Panc1 (cell line): ENCODE results near the gene UIMC1.

Experiments used
- POLR2AphosphoS5 ChIP-seq: IDR thresholded peaks from 2 replicates; pipeline ENCODE4 v1.6.1; 2012; ENCODE audit warnings: mild to moderate bottlenecking, low read depth, low read length, moderate library complexity
- SIN3A ChIP-seq: IDR thresholded peaks from 2 replicates; pipeline ENCODE4 v1.6.1; 2012; ENCODE audit warnings: low read depth, mild to moderate bottlenecking, low read length, moderate library complexity, borderline replicate concordance; ENCODE audit not compliant: insufficient read depth
- TF ChIP-seq, protein P1 (sequence below): fragments of 450-650 bp; IDR thresholded peaks from 2 replicates; pipeline ENCODE4 v1.5.1; 2017; ENCODE audit warnings: mild to moderate bottlenecking
- TF ChIP-seq, protein P2 (sequence below), 2 experiments: IDR thresholded peaks; 2 replicates each; pipeline ENCODE4 v1.6.1; 2011 to 2012; ENCODE audit warnings: low read depth in 2 of 2, control low read depth in 1 of 2, low read length in 1 of 2, mild to moderate bottlenecking in 1 of 2, moderate library complexity in 1 of 2; ENCODE audit not compliant: insufficient read depth in 1 of 2

DNA sequence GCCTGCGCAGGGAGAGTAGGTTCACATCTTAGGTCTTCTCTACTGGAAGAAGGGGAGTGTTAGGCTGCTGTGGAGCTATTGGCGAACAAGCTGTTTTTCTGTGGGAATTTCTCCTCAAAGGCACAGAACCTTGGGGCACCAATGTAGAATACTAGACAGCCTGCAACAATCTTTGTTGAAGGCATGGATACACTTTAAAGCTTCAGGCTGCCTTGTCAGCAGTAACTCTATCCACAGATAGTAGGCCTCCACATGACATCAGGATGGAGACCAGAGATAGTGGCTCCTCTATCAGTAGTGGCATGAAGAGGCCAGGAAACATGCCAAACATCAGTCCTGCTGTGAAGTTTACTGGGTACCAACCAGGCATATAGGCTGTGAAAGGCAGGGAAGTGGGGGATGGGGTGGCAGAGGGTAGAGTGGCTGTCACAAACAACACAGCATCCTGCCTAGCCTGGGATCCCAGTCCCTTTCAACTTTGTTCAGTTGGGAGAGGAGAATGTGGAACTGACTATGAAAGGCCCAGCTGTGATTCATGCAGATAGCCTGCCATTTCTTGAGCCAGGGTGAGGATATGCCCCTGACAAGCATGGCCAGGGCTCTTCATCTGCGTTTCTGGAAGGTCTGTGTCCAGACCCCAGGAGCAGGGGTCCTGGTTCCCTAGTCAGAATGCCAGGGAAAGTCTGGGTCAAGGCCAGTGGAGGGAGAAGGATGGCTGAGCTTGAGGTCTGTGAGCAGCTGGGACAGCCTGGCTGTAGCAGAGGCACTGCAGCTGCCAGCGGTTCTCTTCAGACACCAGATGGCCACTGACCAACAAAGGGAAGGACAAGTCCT, 106.4 kb downstream of the UIMC1 start:
- TF ChIP-seq, protein P1, sequence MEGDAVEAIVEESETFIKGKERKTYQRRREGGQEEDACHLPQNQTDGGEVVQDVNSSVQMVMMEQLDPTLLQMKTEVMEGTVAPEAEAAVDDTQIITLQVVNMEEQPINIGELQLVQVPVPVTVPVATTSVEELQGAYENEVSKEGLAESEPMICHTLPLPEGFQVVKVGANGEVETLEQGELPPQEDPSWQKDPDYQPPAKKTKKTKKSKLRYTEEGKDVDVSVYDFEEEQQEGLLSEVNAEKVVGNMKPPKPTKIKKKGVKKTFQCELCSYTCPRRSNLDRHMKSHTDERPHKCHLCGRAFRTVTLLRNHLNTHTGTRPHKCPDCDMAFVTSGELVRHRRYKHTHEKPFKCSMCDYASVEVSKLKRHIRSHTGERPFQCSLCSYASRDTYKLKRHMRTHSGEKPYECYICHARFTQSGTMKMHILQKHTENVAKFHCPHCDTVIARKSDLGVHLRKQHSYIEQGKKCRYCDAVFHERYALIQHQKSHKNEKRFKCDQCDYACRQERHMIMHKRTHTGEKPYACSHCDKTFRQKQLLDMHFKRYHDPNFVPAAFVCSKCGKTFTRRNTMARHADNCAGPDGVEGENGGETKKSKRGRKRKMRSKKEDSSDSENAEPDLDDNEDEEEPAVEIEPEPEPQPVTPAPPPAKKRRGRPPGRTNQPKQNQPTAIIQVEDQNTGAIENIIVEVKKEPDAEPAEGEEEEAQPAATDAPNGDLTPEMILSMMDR: no peak
- no peak for TF ChIP-seq POLR2AphosphoS5
- TF ChIP-seq SIN3A: no peak
- TF ChIP-seq, protein P2, sequence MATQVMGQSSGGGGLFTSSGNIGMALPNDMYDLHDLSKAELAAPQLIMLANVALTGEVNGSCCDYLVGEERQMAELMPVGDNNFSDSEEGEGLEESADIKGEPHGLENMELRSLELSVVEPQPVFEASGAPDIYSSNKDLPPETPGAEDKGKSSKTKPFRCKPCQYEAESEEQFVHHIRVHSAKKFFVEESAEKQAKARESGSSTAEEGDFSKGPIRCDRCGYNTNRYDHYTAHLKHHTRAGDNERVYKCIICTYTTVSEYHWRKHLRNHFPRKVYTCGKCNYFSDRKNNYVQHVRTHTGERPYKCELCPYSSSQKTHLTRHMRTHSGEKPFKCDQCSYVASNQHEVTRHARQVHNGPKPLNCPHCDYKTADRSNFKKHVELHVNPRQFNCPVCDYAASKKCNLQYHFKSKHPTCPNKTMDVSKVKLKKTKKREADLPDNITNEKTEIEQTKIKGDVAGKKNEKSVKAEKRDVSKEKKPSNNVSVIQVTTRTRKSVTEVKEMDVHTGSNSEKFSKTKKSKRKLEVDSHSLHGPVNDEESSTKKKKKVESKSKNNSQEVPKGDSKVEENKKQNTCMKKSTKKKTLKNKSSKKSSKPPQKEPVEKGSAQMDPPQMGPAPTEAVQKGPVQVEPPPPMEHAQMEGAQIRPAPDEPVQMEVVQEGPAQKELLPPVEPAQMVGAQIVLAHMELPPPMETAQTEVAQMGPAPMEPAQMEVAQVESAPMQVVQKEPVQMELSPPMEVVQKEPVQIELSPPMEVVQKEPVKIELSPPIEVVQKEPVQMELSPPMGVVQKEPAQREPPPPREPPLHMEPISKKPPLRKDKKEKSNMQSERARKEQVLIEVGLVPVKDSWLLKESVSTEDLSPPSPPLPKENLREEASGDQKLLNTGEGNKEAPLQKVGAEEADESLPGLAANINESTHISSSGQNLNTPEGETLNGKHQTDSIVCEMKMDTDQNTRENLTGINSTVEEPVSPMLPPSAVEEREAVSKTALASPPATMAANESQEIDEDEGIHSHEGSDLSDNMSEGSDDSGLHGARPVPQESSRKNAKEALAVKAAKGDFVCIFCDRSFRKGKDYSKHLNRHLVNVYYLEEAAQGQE (IDR thresholded peaks at IDR 0.05; ENCODE audit: insufficient read depth in 1 of 2, low read depth in 2 of 2, low read length in 1 of 2): no peak
